ENCODE measurements around the gene TM2D3. TPM values are rescaled to one million over a fixed set of nuclear protein-coding genes. Genes with fewer than 3 reads are reported as not detected.

Gene TM2D3
- total and polyA plus RNA-seq, 2 donors from 2014 or later = 47.9 to 48.7 TPM

DNA sequence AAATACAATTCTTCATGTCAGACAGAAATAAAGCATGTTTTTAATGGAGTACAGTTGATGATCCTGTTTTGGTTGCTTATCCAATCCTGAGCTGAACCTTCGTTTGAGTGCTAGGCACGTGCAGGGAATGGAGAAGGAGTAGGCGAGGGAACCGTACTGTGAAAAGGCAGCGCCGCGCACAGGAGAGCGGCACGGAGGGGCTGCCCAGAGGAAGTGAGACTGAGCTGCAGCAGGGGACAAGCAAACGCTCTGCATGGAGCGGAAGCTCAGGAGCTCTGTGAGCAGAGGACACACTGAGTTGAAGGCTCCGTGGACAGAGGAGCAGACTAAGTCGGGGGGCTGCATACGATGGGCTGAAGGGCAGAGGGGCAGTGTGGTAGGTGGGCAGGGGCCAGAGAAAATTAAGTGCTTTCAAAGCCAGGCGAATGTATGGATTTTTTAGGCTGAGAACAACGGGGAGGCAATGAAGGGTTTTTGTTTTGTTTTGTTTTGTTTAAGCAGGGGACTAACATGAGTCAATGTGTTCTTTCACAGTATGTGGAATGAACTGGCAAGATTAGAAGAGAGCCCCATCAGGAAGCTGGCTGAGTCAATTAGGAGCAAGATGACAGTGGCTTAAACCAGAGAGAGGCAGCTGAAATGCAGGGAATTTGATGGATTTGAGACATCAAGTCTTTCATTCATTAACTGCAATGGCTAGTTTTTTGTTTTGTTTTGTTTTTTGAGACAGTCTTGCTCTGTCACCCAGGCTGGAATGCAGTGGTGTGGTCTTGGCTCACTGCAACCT lies 23.8 kb upstream of the TM2D3 start:
- intact Hi-C loops (cut with DNase I) = no loop called here
- TF ChIP-seq, protein P1, sequence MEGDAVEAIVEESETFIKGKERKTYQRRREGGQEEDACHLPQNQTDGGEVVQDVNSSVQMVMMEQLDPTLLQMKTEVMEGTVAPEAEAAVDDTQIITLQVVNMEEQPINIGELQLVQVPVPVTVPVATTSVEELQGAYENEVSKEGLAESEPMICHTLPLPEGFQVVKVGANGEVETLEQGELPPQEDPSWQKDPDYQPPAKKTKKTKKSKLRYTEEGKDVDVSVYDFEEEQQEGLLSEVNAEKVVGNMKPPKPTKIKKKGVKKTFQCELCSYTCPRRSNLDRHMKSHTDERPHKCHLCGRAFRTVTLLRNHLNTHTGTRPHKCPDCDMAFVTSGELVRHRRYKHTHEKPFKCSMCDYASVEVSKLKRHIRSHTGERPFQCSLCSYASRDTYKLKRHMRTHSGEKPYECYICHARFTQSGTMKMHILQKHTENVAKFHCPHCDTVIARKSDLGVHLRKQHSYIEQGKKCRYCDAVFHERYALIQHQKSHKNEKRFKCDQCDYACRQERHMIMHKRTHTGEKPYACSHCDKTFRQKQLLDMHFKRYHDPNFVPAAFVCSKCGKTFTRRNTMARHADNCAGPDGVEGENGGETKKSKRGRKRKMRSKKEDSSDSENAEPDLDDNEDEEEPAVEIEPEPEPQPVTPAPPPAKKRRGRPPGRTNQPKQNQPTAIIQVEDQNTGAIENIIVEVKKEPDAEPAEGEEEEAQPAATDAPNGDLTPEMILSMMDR (IDR thresholded peaks at IDR 0.05; ENCODE audit: borderline replicate concordance, extremely low read depth, insufficient read depth) = no peak
- no peak overlapping the region for H3K9ac ChIP-seq (ENCODE audit: low read length in 3 of 3)
- no peak for FAIRE-seq
- H3K27ac ChIP-seq (ENCODE audit: low read depth in 2 of 2, low read length in 2 of 2) = no peak overlapping the region
- no peak for DNase-seq
- H3K4me3 ChIP-seq (ENCODE audit: low read length in 3 of 3) = no peak overlapping the region
- H3K36me3 ChIP-seq (ENCODE audit: control insufficient read depth in 2 of 3, insufficient read depth in 3 of 3, low read length in 3 of 3) = peaks cover 0 to 20% (median 17%) of the 10 kb centered on the region in 3 donors
- no peaks in the 10 kb centered on the region for H3K27me3 ChIP-seq (ENCODE audit: control insufficient read depth, insufficient read depth, low read length)
- H3K4me1 ChIP-seq (ENCODE audit: control insufficient read depth in 2 of 3, insufficient read depth in 2 of 3, low read depth in 1 of 3, low read length in 3 of 3) = no peaks in the 10 kb centered on the region
- no peaks in the 10 kb centered on the region for H3K9me3 ChIP-seq (ENCODE audit: control insufficient read depth in 2 of 3, insufficient read depth in 1 of 3, low read length in 3 of 3)

DNA sequence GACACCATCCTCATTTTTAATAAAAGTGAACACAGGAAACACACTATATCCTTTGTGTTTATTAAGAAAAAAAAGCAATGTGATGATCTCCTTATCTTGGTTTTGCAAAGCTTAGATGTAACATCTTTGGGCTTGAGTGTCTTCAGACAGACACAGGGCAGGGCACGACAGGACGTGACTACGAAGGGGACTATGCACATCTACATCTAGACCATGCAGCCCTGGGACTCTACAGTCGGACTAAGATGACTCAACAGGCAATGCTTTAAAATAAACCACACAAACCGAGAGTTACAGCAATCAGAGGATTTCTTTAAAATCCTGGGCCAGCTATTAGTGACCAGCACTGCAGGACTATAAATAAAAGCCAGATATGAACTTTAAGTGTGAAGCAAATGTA lies 22.8 kb upstream of the TM2D3 start:
- H3K4me3 ChIP-seq (ENCODE audit: low read length in 3 of 3) = no peak overlapping the region
- no peak for DNase-seq
- intact Hi-C loops (cut with DNase I) = no loop called here
- FAIRE-seq = no peak
- H3K27ac ChIP-seq (ENCODE audit: low read depth in 2 of 2, low read length in 2 of 2) = no peak overlapping the region
- TF ChIP-seq, protein P1 (IDR thresholded peaks at IDR 0.05; ENCODE audit: borderline replicate concordance, extremely low read depth, insufficient read depth) = no peak
- peaks cover 0 to 26% (median 22%) of the 10 kb centered on the region in 3 donors for H3K36me3 ChIP-seq (ENCODE audit: control insufficient read depth in 2 of 3, insufficient read depth in 3 of 3, low read length in 3 of 3)
- no peaks in the 10 kb centered on the region for H3K9me3 ChIP-seq (ENCODE audit: control insufficient read depth in 2 of 3, insufficient read depth in 1 of 3, low read length in 3 of 3)
- no peak overlapping the region for H3K9ac ChIP-seq (ENCODE audit: low read length in 3 of 3)
- H3K4me1 ChIP-seq (ENCODE audit: control insufficient read depth in 2 of 3, insufficient read depth in 2 of 3, low read depth in 1 of 3, low read length in 3 of 3) = no peaks in the 10 kb centered on the region
- no peaks in the 10 kb centered on the region for H3K27me3 ChIP-seq (ENCODE audit: control insufficient read depth, insufficient read depth, low read length)

DNA sequence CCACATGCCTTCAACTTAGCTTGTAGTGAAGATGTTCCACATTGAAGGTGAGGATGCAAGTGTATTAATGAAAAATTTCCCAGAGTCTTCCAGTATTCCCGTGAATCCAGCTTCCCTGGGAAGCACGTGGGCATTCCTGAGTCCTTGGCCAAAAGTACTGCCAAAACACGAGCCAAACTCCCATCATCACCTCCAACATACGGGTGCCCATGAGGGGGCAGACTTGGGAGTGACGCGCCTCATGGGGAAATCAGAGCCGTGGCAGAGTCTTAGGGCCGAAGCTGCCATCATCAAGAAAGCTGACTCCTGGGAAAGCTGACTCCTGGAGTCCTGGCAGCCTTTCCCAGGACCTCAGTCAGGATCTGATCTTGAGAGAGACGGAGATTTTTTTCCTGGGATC lies 20.1 kb upstream of the TM2D3 start:
- TF ChIP-seq, protein P1 (IDR thresholded peaks at IDR 0.05; ENCODE audit: borderline replicate concordance, extremely low read depth, insufficient read depth) = no peak
- Histone ChIP-seq H3K4me3 (ENCODE audit: low read length in 3 of 3) (no peak overlapping the region), H3K9ac (ENCODE audit: low read length in 3 of 3) (no peak overlapping the region), H3K9me3 (ENCODE audit: control insufficient read depth in 2 of 3, insufficient read depth in 1 of 3, low read length in 3 of 3) (no peaks in the 10 kb centered on the region), H3K27ac (ENCODE audit: low read depth in 2 of 2, low read length in 2 of 2) (no peak overlapping the region), H3K27me3 (ENCODE audit: control insufficient read depth, insufficient read depth, low read length) (no peaks in the 10 kb centered on the region), H3K36me3 (ENCODE audit: control insufficient read depth in 2 of 3, insufficient read depth in 3 of 3, low read length in 3 of 3) (peaks cover 0 to 27% (median 26%) of the 10 kb centered on the region in 3 donors), H3K4me1 (ENCODE audit: control insufficient read depth in 2 of 3, insufficient read depth in 2 of 3, low read depth in 1 of 3, low read length in 3 of 3) (no peaks in the 10 kb centered on the region)
- intact Hi-C loops (cut with DNase I) = no loop called here
- DNase-seq = no peak
- no peak for FAIRE-seq
